Activated CD8-positive, alpha-beta memory T cell treated with anti-CD3 and anti-CD28 coated beads for 1 hour (primary cell): ENCODE measurements around the gene RASA1.

Source experiments
- DNase-seq, 2 donors: peaks; one replicate each; pipeline ENCODE4 v3.0.0-alpha.2; 2020; ENCODE audit warnings: low read depth in 1 of 2; ENCODE audit errors: extremely low read depth in 1 of 2

Gene RASA1

GRCh38 chr5:87359106-87359505, 91.4 kb downstream of the RASA1 start:
- no peak for DNase-seq

GRCh38 chr5:87360132-87360531, 92.4 kb downstream of the RASA1 start:
- no peak for DNase-seq

- no peak for DNase-seq
Observed at GRCh38 chr5:87361031-87361445, 93.4 kb downstream of the RASA1 start.

GRCh38 chr5:87361536-87362213, 94.0 kb downstream of the RASA1 start:
- DNase-seq: no peak

- DNase-seq: no peak
Observed at GRCh38 chr5:87367243-87367642, 99.6 kb downstream of the RASA1 start.

GRCh38 chr5:87368601-87369000, 100.9 kb downstream of the RASA1 start:
- no peak for DNase-seq

- DNase-seq: no peak
Observed at GRCh38 chr5:87369431-87369830, 101.7 kb downstream of the RASA1 start.

GRCh38 chr5:87372705-87373104, 105.0 kb downstream of the RASA1 start:
- no peak for DNase-seq

- no peak for DNase-seq
Observed at GRCh38 chr5:87382224-87382623, 114.5 kb downstream of the RASA1 start.

- DNase-seq: no peak
Observed at GRCh38 chr5:87383216-87383615, 115.5 kb downstream of the RASA1 start.

- no peak for DNase-seq
Observed at GRCh38 chr5:87385802-87386201, 118.1 kb downstream of the RASA1 start.

GRCh38 chr5:87388129-87388528, 120.4 kb downstream of the RASA1 start:
- DNase-seq: no peak

GRCh38 chr5:87389296-87390034, 121.8 kb downstream of the RASA1 start:
- no peak for DNase-seq

- DNase-seq: no peak
Observed at GRCh38 chr5:87390075-87390474, 122.4 kb downstream of the RASA1 start.

- no peak for DNase-seq
Observed at GRCh38 chr5:87390576-87391199, 123.0 kb downstream of the RASA1 start.

GRCh38 chr5:87392170-87392569, 124.5 kb downstream of the RASA1 start:
- DNase-seq: no peak

- no peak for DNase-seq
Observed at GRCh38 chr5:87392801-87393200, 125.1 kb downstream of the RASA1 start.

GRCh38 chr5:87393331-87393730, 125.6 kb downstream of the RASA1 start:
- no peak for DNase-seq

- no peak for DNase-seq
Observed at GRCh38 chr5:87394411-87395165, 126.9 kb downstream of the RASA1 start.

- DNase-seq: no peak
Observed at GRCh38 chr5:87398981-87399614, 131.4 kb downstream of the RASA1 start.

- no peak for DNase-seq
Observed at GRCh38 chr5:87399720-87400119, 132.0 kb downstream of the RASA1 start.
